AML-193 (cell line): Measurements from ENCODE around the gene POLD1.

ENCODE experiments used
- DNase-seq, 2 experiments: peaks; one replicate each; lab custom pipeline; 2025; lab: John Stamatoyannopoulos, UW

POLD1 gene

DNA sequence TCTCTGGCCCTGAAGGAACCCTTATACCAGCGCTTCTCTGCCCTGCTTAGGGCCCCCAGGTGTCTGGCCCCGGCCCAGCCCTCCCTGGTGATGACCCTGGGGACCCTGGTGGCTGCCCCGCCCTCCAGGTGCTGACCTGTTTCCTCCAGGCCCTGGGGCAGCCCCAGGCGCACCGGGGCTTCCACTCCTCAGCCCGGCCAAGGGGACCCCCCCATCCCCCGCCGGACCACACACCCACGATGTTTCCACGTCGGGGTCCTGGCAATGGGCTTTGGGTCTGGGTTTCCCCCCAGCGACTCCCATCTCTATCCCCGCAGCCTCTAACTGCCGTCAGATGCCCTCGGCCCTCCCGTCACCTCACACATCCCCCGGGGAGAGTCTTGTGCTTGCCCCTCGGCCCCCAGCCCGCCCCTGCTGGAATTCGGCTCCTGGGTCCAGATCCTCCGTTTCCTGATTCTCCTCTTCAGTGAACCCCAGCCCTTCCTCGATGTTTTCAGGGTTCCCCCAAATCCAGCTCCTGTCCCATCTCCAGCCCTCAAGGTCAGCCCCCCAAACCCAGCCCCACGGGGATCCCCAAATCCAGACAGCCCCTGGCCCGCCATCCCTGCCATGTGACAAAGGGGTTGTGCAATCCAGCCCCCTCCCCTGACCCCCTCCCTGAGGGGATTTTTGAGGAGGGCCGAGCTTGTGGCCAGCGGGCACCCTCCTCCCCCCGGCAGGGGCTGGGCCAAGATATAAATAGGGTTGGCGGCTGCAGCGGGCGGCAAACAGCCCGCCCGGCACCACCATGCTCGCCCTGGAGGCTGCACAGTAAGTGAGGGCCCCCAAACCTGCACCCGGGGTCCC lies 34.3 kb downstream of the POLD1 start, which contains the start of gene SPIB:
Gene SPIB, plus strand, starts transcription at position 763 of the 846 bp plus-strand sequence. Its CDS starts 25 bp downstream, at position 788.
- DNase-seq, result no peak

DNA sequence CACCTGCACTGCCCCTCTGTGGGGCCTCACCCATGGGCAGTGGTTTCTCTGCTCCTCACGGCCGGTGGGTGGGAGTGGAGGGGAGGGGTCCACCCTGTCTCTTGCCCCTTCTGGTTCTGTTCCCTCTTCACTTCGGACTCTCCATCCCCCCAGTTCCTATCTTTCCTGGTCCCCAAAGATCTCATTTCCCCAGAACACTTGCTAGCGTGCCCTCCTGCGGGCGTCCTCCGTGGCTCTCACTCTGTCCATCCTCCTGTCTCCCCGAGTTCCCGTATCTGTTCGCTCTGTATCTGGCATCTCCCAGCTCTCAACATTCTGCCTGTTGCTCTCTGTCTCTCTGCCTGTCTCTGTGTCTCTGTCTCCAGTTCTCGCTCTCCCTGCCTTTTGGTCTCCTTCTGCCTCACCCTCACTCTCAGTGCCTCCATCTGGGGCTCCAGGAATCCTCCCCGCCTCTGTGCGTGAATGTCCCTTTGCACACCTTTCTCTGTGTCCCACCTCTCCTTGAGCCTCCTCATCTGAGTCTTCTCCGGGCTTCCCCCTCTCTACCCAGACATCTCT lies 35.0 kb downstream of the POLD1 start:
- no peak for DNase-seq

DNA sequence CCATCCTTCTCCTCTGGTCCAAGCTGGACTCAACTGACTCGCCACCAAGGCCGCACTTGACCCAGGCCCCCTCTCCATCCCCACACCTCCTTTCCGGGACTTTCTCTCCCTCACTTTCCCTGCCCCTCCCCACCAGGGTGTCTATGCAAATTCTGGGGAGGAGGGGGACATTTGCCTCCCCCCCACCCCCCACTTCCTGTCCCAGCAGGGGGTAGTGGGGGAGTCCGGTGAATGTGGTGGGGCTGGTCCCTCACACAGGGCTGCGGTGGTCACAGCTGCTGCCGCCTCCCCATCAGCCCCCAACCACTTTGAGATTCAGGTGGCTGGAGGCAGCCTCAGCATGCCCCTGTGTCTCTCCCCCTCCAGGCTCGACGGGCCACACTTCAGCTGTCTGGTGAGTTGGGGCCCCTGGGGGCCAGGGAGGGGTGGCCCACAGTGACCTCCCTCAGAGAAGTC lies 35.5 kb downstream of the POLD1 start:
- DNase-seq, result no peak

DNA sequence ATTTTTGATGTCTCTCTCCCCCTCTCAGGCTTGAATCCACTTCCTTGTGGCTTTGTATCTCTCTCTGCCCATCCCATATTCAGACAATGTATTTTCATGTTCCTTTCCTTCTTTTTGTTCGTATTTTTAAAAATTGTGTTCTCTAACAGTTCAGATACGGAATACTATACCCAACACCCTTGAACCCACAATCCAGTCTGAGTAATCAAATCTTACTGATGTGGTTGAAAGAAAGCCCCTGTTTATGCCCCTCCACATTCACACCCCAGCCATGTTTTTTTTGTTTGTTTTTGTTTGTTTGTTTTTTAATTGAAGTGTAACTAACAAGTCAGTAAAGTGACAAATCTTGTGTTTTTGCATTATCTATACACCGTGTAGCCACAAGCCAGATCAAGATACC lies 36.0 kb downstream of the POLD1 start:
- no peak for DNase-seq

DNA sequence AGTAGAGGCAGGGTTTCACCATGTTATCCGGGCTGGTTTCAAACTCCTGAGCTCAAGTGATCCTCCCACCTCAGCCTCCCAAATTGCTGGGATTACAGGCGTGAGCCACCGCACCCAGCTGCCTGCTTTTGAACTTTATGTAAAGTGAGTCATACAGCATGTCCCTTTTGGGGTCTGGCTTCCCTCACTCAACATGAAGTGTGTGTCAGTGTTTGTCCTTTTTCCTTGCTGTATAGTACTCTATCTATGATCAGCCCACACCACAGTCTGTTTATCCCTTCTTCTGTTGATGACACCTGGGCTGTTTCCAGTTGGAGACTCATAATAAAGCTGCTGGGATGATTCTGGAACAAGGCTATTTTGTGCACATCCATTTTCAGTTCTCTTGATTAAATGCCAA lies 36.7 kb downstream of the POLD1 start:
- no peak for DNase-seq

DNA sequence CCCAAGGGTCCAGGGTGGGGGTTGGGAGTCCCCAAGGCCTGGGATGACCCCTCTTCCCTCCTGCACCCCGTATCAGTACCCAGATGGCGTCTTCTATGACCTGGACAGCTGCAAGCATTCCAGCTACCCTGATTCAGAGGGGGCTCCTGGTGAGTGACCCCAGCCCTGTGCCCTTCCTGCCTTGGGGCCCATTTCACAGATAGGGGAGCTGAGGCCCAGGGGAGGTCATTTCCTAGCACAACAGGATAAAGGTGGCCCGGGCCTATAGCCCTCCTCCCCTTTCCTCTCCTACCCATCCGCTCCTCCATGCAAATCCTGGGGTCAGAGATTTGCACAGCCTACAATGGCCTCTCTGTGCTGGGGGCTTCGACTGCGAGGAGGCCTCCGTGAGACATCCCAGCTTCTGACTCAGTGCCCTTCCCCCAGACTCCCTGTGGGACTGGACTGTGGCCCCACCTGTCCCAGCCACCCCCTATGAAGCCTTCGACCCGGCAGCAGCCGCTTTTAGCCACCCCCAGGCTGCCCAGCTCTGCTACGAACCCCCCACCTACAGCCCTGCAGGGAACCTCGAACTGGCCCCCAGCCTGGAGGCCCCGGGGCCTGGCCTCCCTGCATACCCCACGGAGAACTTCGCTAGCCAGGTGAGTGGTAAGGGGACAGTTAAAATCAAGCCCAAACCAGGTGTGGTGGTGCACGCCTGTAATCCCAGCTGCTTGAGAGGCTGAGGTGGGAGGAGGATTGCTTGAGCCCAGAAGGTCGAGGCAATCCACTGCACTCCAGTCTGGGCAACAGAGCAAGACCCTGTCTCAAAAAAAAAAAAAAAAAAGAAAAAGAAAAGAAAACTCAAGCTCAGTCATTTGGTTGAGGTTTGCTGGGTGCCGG lies 38.5 kb downstream of the POLD1 start:
- DNase-seq, result no peak

DNA sequence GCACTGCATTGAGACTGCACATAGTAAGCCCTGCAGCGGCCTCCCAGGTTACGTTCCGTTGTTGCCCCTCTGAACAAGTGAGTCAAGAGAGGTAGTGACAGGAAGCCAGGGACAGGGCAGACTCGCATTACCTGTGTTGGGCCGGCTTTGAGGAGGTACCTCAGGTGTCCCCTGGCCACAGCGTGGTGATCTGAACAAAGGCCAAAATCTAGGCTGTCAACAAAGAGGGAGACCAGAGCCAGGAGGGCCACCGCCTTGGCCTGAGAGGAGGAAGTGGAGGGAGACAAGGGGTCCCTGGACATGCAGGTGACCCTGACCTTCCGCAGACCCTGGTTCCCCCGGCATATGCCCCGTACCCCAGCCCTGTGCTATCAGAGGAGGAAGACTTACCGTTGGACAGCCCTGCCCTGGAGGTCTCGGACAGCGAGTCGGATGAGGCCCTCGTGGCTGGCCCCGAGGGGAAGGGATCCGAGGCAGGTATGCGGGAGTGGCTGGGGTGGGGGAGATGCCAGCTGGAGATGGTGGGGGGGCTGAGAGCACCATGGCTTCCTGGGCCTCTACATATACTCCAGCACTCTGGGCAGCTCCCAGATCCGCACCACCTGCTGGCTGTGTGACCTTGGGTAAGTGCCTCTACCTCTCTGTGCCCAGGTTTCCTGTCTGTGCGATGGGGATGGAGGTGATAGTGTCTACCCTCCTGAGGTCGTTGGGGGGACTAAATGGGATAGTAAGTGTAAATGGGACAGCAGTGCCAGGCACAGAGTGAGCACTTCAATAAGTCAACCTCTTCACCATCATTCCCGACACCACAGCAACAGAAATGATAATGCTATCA lies 39.3 kb downstream of the POLD1 start:
- no peak for DNase-seq

DNA sequence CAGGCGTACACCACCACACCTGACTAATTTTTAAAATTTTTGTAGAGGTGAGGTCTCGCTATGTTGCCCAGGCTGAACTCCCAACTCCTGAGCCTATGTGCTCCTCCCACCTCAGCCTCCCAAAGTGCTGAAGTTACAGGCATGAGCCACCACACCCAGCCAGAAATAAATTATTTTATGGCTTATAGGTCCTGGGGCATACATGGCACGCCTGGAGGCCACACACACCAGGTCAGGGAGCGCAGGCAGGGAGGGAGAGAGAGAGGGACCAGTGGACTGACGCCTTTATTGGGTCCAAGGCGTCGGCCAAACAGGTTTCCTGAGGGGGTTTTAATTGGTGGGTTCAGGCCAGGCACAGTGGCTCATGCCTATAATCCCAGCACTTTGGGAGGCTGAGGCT lies 41.4 kb downstream of the POLD1 start:
- DNase-seq, result no peak

DNA sequence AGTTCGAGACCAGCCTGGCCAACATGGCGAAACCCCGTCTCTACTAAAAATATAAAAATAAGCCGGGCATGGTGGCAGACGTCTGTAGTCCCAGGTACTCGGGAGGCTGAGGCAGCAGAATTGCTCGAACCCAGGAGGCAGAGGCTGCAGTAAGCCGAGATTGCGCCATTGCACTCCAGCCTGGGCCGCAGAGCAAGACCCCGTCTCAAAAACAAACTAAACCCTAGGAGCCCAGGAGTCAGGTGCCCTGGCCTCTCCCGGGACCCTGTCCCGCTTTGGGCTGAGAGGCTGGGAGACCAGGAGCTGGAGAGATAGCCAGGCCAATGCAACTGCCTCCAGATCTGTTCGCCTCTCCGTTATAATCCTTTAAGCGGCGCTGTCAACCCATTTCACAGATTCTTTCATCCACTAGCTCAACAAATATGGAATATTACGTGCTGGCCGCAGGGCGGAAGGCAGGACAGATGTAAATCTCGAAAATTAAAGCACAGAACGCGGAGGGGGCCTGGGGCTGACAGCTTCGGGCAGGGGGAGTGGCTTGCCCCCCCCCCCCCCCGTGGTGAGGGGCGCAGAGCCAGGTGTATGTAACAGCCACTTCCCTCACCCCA lies 43.3 kb downstream of the POLD1 start:
- DNase-seq, result no peak

DNA sequence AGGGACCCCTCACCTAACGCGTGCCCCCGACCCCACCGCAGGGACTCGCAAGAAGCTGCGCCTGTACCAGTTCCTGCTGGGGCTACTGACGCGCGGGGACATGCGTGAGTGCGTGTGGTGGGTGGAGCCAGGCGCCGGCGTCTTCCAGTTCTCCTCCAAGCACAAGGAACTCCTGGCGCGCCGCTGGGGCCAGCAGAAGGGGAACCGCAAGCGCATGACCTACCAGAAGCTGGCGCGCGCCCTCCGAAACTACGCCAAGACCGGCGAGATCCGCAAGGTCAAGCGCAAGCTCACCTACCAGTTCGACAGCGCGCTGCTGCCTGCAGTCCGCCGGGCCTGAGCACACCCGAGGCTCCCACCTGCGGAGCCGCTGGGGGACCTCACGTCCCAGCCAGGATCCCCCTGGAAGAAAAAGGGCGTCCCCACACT lies 43.9 kb downstream of the POLD1 start:
- DNase-seq, result peak; percentile 57 to 63

DNA sequence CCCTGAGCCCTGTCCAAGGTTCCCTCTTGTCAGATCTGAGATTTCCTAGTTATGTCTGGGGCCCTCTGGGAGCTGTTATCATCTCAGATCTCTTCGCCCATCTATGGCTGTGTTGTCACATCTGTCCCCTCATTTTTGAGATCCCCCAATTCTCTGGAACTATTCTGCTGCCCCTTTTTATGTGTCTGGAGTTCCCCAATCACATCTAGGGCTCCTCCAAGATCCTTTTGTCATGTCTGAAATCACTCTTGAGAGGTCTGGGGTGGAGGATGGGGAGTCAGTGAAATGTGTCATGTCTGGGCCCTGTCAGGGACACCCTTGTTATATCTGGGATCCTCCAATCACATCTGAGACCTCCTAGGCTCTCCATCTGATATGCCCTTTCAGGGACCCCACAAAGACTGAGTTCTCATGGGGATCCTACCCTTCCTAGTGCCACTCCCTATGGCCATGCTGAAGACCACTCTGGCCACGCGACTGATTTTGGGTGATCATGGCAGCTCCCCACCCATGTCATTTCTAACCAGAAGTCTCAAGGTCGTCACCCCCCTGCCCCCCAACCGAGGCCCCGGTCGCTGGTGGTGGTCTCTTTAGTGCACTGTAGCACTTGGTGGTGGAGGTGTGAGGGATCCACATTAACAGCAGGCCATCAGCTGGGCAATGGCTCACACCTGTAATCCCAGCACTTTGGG lies 44.8 kb downstream of the POLD1 start:
- DNase-seq, result no peak

DNA sequence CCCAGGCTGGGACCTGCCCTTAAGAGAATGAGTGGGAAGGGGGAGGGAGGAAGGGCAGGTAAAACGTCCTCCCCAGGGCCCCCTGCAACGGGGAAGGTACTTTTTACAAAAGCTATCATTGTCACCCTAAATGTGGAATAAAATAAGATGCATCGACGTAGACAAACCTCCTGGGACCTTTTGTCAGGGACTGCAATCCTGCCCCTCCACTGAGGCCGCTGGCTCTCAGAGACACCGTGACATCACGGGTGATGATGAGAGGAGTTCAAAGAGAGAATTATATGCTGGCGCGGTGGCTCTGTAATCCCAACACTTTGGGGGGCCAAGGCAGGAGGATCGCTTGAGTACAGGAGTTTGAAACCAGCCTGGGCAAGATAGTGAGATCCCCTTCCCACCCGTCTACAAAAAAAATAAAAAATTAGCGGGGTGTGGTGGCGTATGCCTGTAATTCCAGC lies 46.8 kb downstream of the POLD1 start:
- DNase-seq, result no peak

DNA sequence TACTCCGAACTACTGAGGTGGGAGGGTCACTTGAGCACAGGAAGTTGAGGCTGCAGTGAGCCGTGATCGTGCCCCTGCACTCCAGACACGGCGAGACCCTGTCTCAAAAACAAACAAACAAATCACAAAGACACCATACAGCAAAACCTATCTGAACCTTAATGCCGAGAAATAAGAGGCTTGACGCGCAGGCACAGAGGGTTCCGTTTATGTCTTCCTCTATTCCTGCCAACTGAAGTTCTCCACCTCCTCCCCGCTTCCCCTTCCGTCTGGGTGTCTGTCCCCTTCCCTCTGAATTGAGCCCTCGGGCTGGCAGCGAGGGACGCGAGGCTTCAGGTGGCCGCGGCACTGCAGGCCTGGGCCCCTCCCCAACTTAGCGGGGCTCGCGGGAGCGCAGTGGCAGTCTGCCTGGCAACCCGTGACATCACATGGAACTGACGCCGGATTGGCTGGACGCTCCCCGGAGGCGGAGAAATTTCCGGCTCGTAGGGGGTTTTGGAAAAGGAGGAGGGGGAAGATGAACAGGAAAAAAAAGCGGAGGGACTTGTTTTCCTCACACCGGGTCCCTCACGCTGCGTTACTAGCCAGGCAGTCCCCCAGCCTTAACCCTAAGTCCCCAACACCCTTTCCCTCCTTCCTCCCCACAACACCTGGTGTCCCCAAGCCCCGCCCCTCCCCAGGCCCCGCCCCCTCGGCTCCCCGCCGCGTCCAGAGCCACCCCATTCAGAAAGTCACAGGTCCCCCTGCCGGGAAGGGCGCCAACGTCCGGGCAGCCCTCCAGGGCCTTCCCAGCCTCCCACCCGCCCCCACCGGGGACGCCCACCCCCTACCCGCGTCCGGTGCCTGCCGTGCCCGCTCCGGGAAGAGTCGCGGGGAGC lies 47.4 kb downstream of the POLD1 start:
- peak; percentile 57 to 59 for DNase-seq

DNA sequence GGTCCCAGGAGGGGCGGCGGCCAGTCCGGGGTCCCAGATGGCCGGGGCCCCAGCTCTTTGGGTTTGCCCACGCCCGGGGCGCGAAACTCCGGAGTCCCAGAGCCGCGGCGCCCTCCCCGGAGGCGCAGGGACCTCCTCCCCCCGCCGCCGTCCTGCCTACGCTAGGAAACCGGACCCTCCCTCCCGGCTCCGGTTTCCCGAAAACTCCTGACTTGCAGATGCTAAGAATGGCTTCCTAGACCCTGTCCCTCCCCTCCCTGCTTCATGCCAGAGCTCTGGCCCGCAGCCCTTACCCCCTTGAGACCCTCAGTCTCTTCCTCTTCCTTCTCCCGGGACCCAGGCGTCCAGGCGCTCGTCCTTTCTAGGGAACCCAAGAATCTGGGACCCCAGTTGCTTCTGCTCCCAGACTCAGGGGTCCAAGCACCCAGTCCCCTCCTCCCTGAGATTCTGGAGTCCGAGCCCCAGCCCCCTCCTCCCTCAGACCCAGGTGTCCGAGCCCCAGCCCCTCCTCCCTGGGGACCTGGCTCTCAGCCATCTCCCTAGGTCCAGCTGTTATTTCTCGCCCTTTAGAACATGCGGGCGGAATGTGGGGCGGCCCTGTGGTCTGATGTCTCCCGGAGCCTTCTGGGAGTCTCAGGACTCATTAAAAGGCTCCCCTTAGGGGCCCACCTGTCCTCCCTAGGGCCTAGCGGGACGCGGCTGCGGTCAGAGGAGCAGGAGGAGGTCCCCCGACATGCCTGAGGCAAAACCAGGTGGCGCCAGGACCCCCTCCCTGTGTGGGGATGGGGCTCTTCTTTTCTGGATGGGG lies 48.3 kb downstream of the POLD1 start, which contains the start of gene MYBPC2:
Gene MYBPC2, plus strand, starts transcription at position 672 of the 808 bp plus-strand sequence. Its CDS starts 62 bp downstream, at position 734.
- no peak for DNase-seq

DNA sequence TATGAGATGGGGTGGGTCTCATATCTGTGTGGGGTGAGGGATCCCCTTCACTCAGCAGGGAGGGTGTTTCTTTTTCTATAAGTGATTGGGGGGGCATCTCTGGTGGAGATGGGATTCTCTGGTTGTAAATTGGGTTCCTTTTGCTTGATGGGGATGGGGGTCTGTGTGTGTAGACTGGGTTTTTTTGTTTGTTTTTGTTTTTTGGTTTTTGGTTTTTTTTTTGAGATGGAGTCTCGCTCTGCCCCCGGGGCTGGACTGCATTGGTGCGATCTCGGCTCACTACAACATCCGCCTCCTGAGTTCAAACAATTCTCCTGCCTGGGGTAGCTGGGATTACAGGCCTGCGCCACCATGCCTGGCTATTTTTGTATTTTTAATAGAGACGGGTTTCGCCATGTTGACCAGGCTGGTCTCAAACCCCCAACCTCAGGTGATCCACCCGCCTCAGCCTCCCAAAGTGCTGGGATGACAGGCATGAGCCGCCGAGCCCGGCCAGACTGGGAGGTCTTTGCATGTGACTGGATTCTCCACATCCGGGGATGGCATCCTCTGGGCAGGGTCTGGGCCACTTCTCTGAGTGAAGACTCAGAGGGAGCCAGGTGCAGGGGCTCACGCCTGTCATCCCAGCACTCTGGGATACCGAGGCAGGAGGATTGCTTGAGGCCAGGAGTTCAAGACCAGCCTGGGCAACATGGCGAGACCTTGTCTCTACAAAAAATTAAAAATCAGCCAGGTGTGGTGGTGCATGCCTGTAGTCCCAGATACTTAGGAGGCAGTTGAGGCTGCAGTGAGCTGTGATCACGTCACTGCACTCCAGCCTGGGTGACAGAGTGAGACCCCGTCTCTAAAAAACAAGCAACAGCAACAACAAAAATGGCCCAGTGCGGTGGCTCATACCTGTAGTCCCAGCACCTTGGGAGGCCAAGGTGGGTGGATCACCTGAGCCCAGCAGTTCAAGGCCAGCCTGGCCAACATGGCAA lies 49.3 kb downstream of the POLD1 start:
- DNase-seq, result no peak

DNA sequence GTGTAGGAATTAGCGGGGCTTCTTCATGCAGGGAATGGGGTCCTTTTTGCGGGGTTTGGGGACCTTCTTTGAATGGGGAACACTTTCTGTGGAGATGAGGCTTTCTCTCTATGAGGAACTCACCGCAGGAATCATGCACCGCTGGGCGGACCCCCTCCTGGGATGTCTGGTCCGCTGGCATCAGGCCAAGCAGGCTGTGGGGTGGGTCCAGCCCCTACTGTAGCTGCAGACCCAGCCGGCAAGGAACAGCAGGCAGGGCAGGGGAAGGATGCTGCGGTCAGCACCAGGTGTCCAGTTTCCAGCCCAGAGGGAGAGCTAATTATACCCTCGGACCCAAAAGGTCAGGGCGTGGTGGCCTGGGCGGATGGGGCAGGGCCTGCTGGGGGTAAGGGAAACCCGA lies 50.4 kb downstream of the POLD1 start:
- DNase-seq, result no peak

DNA sequence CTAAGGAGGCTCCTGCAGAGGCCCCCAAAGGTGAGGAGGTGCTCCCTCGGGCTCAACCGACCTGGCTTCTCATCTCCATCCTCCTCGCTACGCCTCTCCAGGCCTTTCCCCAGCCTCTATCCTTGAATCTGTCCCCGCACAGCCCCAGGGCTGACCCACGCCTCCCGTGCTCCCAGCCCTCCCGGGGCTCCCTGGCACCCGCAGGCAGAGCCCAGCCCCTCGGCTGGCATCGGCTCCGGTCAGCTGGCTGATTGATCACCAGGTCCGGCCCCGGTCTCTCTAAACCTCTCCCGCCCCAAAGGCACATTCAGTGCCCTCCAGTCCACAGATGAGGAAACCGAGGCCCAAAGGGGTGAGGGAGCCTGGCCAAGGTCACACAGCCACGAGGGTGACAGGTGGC lies 51.1 kb downstream of the POLD1 start:
- no peak for DNase-seq
